ENCODE data around the gene GRM4.

DNA sequence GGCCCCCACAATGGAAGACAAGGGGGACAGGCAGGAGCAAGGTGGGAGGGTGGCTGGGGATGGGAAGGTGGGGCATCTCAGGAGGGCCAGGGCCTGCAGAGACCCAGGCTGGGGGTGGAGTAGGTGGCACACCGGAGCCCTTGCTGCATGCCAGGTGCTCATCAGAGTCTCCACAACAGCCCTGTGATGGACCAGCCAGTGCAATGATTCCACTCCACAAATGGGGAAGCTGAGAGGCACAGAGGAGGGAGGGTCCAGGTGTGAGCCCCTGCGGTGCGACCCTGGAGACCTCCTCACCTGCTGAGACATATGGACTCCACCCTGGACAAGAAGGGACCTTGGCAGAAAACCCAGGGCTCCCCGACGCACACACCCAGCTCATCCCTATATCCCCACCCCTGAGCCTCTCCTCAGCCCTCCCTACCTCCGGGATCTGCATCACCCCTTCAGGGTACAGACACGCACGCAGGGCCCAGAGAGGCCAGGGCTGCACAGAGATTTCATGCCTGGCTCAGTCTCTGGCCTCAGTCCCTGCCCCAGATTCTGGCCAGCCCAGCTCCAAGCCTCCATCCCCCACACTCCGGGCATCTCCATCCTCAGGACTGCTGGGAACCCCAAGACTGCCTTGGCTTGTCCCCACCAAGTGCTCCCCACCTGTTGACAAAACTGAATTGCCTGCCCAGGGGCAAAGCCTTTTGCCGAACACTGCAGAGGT is 7.1 kb upstream of the GRM4 start:
- TF ChIP-seq FOS (IDR thresholded peaks at IDR 0.05; ENCODE audit: borderline replicate concordance, extremely low read depth, insufficient read length): no peak
- no peak for TF ChIP-seq POLR2A (IDR thresholded peaks at IDR 0.05; ENCODE audit: low read depth, low read length)
- TF ChIP-seq CEBPB (IDR thresholded peaks at IDR 0.05; ENCODE audit: borderline replicate concordance in 1 of 2, low read depth in 2 of 2, low read length in 2 of 2): no peak
- TF ChIP-seq, protein P1, sequence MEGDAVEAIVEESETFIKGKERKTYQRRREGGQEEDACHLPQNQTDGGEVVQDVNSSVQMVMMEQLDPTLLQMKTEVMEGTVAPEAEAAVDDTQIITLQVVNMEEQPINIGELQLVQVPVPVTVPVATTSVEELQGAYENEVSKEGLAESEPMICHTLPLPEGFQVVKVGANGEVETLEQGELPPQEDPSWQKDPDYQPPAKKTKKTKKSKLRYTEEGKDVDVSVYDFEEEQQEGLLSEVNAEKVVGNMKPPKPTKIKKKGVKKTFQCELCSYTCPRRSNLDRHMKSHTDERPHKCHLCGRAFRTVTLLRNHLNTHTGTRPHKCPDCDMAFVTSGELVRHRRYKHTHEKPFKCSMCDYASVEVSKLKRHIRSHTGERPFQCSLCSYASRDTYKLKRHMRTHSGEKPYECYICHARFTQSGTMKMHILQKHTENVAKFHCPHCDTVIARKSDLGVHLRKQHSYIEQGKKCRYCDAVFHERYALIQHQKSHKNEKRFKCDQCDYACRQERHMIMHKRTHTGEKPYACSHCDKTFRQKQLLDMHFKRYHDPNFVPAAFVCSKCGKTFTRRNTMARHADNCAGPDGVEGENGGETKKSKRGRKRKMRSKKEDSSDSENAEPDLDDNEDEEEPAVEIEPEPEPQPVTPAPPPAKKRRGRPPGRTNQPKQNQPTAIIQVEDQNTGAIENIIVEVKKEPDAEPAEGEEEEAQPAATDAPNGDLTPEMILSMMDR (IDR thresholded peaks at IDR 0.05 in 2 of 3, conservative IDR thresholded peaks at IDR 0.05 in 1 of 3; ENCODE audit: control insufficient read depth in 2 of 3, extremely low read depth in 1 of 3, insufficient read depth in 1 of 3, low read depth in 3 of 3, low read length in 3 of 3): no peak
- TF ChIP-seq, protein P2, sequence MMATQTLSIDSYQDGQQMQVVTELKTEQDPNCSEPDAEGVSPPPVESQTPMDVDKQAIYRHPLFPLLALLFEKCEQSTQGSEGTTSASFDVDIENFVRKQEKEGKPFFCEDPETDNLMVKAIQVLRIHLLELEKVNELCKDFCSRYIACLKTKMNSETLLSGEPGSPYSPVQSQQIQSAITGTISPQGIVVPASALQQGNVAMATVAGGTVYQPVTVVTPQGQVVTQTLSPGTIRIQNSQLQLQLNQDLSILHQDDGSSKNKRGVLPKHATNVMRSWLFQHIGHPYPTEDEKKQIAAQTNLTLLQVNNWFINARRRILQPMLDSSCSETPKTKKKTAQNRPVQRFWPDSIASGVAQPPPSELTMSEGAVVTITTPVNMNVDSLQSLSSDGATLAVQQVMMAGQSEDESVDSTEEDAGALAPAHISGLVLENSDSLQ (IDR thresholded peaks at IDR 0.05): no peak
- TF ChIP-seq POLR2AphosphoS5 (IDR thresholded peaks at IDR 0.05; ENCODE audit: low read length): no peak
- no peak for TF ChIP-seq NFIC (IDR thresholded peaks at IDR 0.05; ENCODE audit: low read depth, low read length)
- no peak for TF ChIP-seq CBFB (IDR thresholded peaks at IDR 0.05; ENCODE audit: low read depth)
- TF ChIP-seq, protein P3, sequence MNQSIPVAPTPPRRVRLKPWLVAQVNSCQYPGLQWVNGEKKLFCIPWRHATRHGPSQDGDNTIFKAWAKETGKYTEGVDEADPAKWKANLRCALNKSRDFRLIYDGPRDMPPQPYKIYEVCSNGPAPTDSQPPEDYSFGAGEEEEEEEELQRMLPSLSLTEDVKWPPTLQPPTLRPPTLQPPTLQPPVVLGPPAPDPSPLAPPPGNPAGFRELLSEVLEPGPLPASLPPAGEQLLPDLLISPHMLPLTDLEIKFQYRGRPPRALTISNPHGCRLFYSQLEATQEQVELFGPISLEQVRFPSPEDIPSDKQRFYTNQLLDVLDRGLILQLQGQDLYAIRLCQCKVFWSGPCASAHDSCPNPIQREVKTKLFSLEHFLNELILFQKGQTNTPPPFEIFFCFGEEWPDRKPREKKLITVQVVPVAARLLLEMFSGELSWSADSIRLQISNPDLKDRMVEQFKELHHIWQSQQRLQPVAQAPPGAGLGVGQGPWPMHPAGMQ (IDR thresholded peaks at IDR 0.05; ENCODE audit: borderline replicate concordance): no peak

Data from GM12878 (cell line).